ENCODE measurements around the gene DNAJC15. TPM values are rescaled to one million over a fixed set of nuclear protein-coding genes. Genes with fewer than 3 reads are reported as not detected.

DNAJC15 gene
- total RNA-seq, 6 donors from 2014 or later: 3.1 to 19.3 (median 9.0) TPM

DNA sequence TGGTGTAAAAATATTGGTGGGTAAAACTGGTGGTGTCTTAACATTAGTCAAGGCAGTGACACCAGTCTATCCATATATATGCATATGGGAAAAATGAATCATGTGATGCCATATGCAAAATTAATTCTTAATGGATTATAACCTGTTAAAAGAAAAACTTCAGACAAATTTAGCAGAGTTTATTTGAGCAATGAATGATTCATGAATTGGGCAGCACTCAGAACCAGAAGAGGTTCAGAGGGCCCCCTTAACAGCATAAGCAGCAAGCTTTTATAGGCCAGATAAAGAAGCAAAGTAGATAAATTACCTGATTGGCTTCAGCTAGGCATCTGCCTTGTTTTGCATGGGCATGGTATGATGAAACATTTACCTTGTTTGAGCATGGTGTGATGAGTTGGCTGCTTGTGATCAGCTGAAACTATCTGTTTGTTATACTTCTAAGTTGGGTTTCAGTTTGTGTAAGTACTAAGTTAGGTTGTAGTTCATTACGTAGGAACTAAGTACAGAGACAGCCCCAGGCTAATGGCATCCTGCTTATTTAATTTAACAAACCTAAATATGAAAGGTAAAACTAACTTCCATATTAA lies 66.6 kb downstream of the DNAJC15 start:
- 93 to 96% methylated on average over 1 of the region's 1 CpG for WGBS, 2 donors
- no peak overlapping the region for H3K27ac ChIP-seq

GRCh38 chr13:43094901-43095300 lies 71.5 kb downstream of the DNAJC15 start:
- ATAC-seq (ENCODE audit: low FRiP score in 2 of 2): no peak
- WGBS, 2 donors: 83% methylated on average over 1 of the region's 1 CpG
- no peaks in the 10 kb centered on the region for H3K27me3 ChIP-seq

More for the DNA sequence above, 66.6 kb downstream of the DNAJC15 start:
- Histone ChIP-seq H3K27me3 (no peaks in the 10 kb centered on the region), H3K4me1 (peaks cover 3 to 12% (median 8%) of the 10 kb centered on the region in 4 donors), H3K9me3 (no peaks in the 10 kb centered on the region), H3K4me3 (no peak overlapping the region), H3K36me3 (no peaks in the 10 kb centered on the region)
- no peak for TF ChIP-seq POLR2AphosphoS5 (IDR thresholded peaks at IDR 0.05)
- no peak for TF ChIP-seq CTCF (IDR thresholded peaks at IDR 0.05)
- no peak for DNase-seq
- ATAC-seq (ENCODE audit: low FRiP score in 2 of 2): no peak

GRCh38 chr13:43095771-43096719 lies 72.7 kb downstream of the DNAJC15 start:
- Histone ChIP-seq H3K27ac (no peak overlapping the region), H3K4me3 (no peak overlapping the region), H3K27me3 (no peaks in the 10 kb centered on the region), H3K9me3 (no peaks in the 10 kb centered on the region), H3K4me1 (peaks cover 0 to 9% (median 5%) of the 10 kb centered on the region in 4 donors), H3K36me3 (no peaks in the 10 kb centered on the region)
- no peak for ATAC-seq (ENCODE audit: low FRiP score in 2 of 2)
- no peak for TF ChIP-seq CTCF (IDR thresholded peaks at IDR 0.05)
- no peak for TF ChIP-seq POLR2A (IDR thresholded peaks at IDR 0.05)
- TF ChIP-seq EP300 (IDR thresholded peaks at IDR 0.05): no peak
- no peak for TF ChIP-seq POLR2AphosphoS5 (IDR thresholded peaks at IDR 0.05)
- DNase-seq: no peak
- WGBS, 2 donors: 71 to 81% methylated on average over 2 of the region's 2 CpGs

More at GRCh38 chr13:43094901-43095300, 71.5 kb downstream of the DNAJC15 start:
- Histone ChIP-seq H3K4me3 (no peak overlapping the region), H3K36me3 (no peaks in the 10 kb centered on the region), H3K4me1 (peaks cover 0 to 9% (median 5%) of the 10 kb centered on the region in 4 donors), H3K9me3 (no peaks in the 10 kb centered on the region), H3K27ac (no peak overlapping the region)
- TF ChIP-seq POLR2A (IDR thresholded peaks at IDR 0.05) (no peak), EP300 (IDR thresholded peaks at IDR 0.05) (no peak), CTCF (IDR thresholded peaks at IDR 0.05) (no peak), POLR2AphosphoS5 (IDR thresholded peaks at IDR 0.05) (no peak)
- no peak for DNase-seq

DNA sequence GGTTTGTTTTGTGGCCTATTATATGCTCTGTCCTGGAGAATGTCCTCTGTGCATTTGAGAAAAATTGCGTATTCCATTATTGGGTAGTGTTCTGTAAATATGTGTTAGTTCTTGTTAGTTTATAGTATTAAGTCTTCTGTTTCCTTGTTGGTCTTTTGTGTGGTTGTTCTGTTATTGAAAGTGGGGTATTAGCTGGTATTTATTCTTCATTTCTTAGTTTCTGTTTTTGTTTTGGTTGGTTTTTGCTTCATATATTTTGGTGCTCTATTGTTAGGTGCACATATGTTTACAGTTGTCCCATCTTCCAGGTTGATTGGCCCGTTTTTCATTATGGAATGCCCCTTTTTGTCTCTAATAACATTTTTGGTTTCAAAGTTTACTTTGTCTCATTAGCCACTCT lies 77.3 kb downstream of the DNAJC15 start:
- Histone ChIP-seq H3K4me1 (peaks cover 0 to 2% (median 0%) of the 10 kb centered on the region in 4 donors), H3K27me3 (no peaks in the 10 kb centered on the region), H3K27ac (no peak overlapping the region), H3K4me3 (no peak overlapping the region), H3K9me3 (peaks cover 0 to 2% (median 0%) of the 10 kb centered on the region in 4 donors), H3K36me3 (no peaks in the 10 kb centered on the region)
- DNase-seq (no peak), ATAC-seq (ENCODE audit: low FRiP score in 2 of 2) (no peak)
- 92 to 99% methylated on average over 2 of the region's 2 CpGs for WGBS, 2 donors
- no peak for TF ChIP-seq POLR2AphosphoS5 (IDR thresholded peaks at IDR 0.05)
- TF ChIP-seq EP300 (IDR thresholded peaks at IDR 0.05): no peak
- no peak for TF ChIP-seq POLR2A (IDR thresholded peaks at IDR 0.05)
- no peak for TF ChIP-seq CTCF (IDR thresholded peaks at IDR 0.05)
